ENCODE results near the gene GALR1.

The GALR1 gene, protein sequence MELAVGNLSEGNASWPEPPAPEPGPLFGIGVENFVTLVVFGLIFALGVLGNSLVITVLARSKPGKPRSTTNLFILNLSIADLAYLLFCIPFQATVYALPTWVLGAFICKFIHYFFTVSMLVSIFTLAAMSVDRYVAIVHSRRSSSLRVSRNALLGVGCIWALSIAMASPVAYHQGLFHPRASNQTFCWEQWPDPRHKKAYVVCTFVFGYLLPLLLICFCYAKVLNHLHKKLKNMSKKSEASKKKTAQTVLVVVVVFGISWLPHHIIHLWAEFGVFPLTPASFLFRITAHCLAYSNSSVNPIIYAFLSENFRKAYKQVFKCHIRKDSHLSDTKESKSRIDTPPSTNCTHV

DNA sequence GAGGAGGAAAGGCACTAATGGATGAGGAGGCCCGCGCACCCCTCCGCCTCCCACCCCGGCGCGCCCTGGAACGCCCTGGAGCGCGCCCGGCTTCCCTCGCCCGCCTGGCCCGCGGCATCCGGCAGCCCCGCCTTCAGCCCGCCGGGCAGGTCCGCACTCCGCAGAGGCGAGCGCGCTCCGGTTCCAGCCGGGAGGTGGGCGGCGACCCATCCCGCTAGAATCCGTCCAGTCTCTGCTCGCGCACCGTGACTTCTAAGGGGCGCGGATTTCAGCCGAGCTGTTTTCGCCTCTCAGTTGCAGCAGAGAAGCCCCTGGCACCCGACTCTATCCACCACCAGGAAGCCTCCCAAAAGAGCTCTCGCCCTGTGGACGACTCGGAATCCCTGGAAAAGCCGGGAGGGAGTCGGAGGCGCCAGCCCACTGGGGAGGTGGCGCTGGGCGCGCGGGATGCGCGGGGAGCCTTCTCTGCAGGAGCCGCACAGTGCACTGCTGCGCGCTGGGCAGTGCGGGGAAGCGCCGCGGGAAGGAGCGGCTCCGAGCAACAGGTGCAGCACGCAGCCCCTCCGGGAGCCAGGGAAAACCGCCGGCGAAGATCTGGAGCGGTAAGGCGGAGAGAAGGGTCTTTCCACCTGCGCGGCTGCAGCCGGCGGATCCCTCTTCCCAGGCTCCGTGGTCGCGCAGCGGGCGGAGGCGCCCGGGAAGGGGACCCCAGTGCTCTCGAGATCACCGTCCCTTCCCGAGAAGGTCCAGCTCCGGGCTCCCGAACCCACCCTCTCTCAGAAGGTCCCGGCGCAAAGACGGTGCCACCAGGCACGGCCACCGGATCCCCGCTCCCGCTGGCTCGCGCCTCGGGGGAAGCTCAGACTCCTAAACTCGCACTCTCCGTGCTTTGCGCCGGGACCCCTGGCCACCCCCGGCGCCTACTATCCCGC is at the start of gene GALR1:
Gene GALR1 (plus strand): TSS at position 280 of the 932 bp plus-strand sequence. CDS start 701 bp downstream, outside the sequence.
- Histone ChIP-seq H3K27me3 (ENCODE audit: control insufficient read depth in 5 of 5, insufficient read depth in 4 of 5, low read length in 5 of 5) (peaks cover 21 to 47% (median 33%) of the 10 kb centered on the region in 5 donors), H3K36me3 (ENCODE audit: control insufficient read depth in 5 of 5, insufficient read depth in 5 of 5, low read length in 5 of 5) (no peaks in the 10 kb centered on the region), H3K9ac (ENCODE audit: low read length in 5 of 5) (no peak within 1 kb of the TSS)

DNA sequence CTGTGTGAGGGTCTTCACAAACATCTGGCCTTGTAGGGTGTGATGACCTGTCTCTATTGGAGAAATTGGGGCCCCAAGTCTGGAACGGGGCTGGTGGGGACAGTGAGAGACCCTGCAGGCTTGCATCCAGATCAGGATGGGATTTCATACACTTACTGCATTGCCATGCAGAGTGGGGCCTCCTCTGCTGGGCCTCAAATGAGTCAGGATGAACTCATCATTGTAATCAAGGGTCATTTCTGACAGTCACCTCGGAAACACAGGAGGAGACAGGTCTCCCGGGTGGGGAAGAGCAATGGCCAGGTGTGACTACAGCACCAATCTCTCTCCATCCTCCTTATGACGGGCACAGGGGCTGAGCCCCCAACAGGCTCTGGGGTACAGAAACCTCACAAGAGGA is 48.1 kb upstream of the GALR1 start:
- H3K4me3 ChIP-seq (ENCODE audit: low read depth in 1 of 5, low read length in 5 of 5) = no peak overlapping the region
- no peak overlapping the region for H3K27ac ChIP-seq (ENCODE audit: low read depth, low read length)
- no peaks in the 10 kb centered on the region for H3K9me3 ChIP-seq (ENCODE audit: control insufficient read depth in 5 of 5, low read length in 5 of 5)
- no peaks in the 10 kb centered on the region for H3K36me3 ChIP-seq (ENCODE audit: control insufficient read depth in 5 of 5, insufficient read depth in 5 of 5, low read length in 5 of 5)
- peaks cover 0 to 26% (median 10%) of the 10 kb centered on the region in 5 donors for H3K4me1 ChIP-seq (ENCODE audit: control insufficient read depth in 5 of 5, insufficient read depth in 5 of 5, low read length in 5 of 5)
- no peaks in the 10 kb centered on the region for H3K27me3 ChIP-seq (ENCODE audit: control insufficient read depth in 5 of 5, insufficient read depth in 4 of 5, low read length in 5 of 5)
- H3K9ac ChIP-seq (ENCODE audit: low read length in 5 of 5) = no peak overlapping the region

More for the DNA sequence above, at the start of gene GALR1:
- H3K4me1 ChIP-seq (ENCODE audit: control insufficient read depth in 5 of 5, insufficient read depth in 5 of 5, low read length in 5 of 5) = peaks cover 0 to 30% (median 19%) of the 10 kb centered on the region in 5 donors
- H3K4me3 ChIP-seq (ENCODE audit: low read depth in 1 of 5, low read length in 5 of 5) = peak within 1 kb of the TSS; percentile 30 to 69 (median 64)
- peaks cover 0 to 12% (median 9%) of the 10 kb centered on the region in 5 donors for H3K9me3 ChIP-seq (ENCODE audit: control insufficient read depth in 5 of 5, low read length in 5 of 5)
- H3K27ac ChIP-seq (ENCODE audit: low read depth, low read length) = no peak within 1 kb of the TSS

DNA sequence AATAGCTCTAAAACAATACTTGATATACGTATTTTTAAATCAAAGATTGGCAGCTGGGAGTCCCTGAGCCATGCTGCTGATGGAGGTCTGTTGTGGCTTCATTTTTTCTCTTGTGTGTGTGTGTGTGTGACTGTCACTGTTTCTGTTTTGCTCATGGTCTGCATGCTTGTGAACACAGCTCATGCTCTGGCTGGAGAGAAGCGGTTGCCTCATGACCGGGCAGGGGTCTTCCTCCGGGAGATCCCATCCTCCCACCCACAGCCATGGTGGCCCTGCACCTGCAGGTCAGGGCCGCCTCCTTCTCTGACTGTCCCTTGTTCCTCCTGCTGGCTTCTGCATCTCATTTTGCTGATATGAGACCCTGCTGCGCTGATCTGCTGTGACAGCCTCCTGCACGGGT is 47.3 kb upstream of the GALR1 start:
- H3K36me3 ChIP-seq (ENCODE audit: control insufficient read depth in 5 of 5, insufficient read depth in 5 of 5, low read length in 5 of 5) = no peaks in the 10 kb centered on the region
- no peak overlapping the region for H3K27ac ChIP-seq (ENCODE audit: low read depth, low read length)
- no peak overlapping the region for H3K4me3 ChIP-seq (ENCODE audit: low read depth in 1 of 5, low read length in 5 of 5)
- no peaks in the 10 kb centered on the region for H3K27me3 ChIP-seq (ENCODE audit: control insufficient read depth in 5 of 5, insufficient read depth in 4 of 5, low read length in 5 of 5)
- no peak overlapping the region for H3K9ac ChIP-seq (ENCODE audit: low read length in 5 of 5)
- no peaks in the 10 kb centered on the region for H3K9me3 ChIP-seq (ENCODE audit: control insufficient read depth in 5 of 5, low read length in 5 of 5)
- peaks cover 0 to 35% (median 19%) of the 10 kb centered on the region in 5 donors for H3K4me1 ChIP-seq (ENCODE audit: control insufficient read depth in 5 of 5, insufficient read depth in 5 of 5, low read length in 5 of 5)

DNA sequence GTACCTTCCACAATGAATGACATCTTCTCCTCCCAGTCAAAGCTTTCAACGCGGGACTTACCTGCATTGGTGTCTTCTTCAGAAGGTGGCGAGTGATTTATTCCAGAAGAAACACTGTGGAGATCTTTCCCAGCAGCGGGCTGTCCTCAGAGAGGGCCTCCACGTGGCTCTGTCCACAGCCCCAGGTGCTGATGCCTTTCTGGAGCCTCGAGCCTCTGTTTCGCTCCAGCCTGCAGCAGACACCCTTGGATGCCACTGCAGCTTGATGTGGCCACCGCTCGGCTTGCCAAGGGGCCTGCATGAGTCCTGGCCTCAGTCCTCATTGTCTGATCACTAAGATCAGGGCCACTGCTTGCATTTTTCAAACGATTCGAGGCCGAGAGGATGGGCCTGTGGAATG is 46.6 kb upstream of the GALR1 start:
- H3K4me3 ChIP-seq (ENCODE audit: low read depth in 1 of 5, low read length in 5 of 5) = no peak overlapping the region
- no peaks in the 10 kb centered on the region for H3K36me3 ChIP-seq (ENCODE audit: control insufficient read depth in 5 of 5, insufficient read depth in 5 of 5, low read length in 5 of 5)
- H3K9me3 ChIP-seq (ENCODE audit: control insufficient read depth in 5 of 5, low read length in 5 of 5) = no peaks in the 10 kb centered on the region
- no peak overlapping the region for H3K27ac ChIP-seq (ENCODE audit: low read depth, low read length)
- no peak overlapping the region for H3K9ac ChIP-seq (ENCODE audit: low read length in 5 of 5)
- peaks cover 0 to 42% (median 25%) of the 10 kb centered on the region in 5 donors for H3K4me1 ChIP-seq (ENCODE audit: control insufficient read depth in 5 of 5, insufficient read depth in 5 of 5, low read length in 5 of 5)
- H3K27me3 ChIP-seq (ENCODE audit: control insufficient read depth in 5 of 5, insufficient read depth in 4 of 5, low read length in 5 of 5) = no peaks in the 10 kb centered on the region

DNA sequence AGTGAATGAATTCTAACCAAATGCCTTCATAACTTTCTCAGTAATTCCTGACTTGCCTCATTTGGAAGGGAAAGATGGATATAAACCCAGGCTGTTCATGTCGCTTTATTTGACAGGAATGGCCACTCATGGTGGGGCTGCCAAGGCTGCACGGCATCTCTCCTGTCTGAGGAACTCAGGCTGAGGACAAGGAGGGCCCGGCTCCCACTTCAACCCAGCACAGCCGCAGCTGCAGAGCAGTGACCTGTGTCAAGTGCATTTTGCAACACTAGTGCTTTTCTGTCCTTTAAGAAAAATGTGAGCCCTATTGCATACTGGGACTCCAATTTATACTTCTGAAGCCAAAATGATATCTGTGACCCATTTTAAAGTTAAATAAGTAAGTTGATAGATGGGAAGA is 45.8 kb upstream of the GALR1 start:
- Histone ChIP-seq H3K36me3 (ENCODE audit: control insufficient read depth in 5 of 5, insufficient read depth in 5 of 5, low read length in 5 of 5) (no peaks in the 10 kb centered on the region), H3K27ac (ENCODE audit: low read depth, low read length) (no peak overlapping the region), H3K27me3 (ENCODE audit: control insufficient read depth in 5 of 5, insufficient read depth in 4 of 5, low read length in 5 of 5) (no peaks in the 10 kb centered on the region), H3K9ac (ENCODE audit: low read length in 5 of 5) (no peak overlapping the region), H3K4me3 (ENCODE audit: low read depth in 1 of 5, low read length in 5 of 5) (no peak overlapping the region), H3K9me3 (ENCODE audit: control insufficient read depth in 5 of 5, low read length in 5 of 5) (no peaks in the 10 kb centered on the region), H3K4me1 (ENCODE audit: control insufficient read depth in 5 of 5, insufficient read depth in 5 of 5, low read length in 5 of 5) (peaks cover 0 to 42% (median 25%) of the 10 kb centered on the region in 5 donors)

DNA sequence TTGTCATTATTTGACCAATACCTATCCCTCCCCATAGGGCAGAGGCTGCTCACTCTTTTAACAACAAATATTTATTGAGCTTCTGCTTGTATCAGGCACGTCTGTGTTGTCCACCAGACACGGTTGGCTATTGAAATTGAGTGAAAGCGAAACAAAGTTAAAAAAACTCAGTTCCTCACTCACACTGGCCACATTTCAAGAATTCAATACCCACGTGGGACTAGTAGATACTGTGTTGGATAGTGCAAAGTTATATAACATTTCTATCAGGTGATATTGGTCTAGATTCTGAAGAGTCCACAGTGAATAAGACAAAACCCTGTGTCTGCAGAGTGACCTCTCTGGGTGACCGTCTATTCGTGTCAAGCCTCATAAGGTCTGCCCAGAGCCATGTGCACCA is 43.9 kb upstream of the GALR1 start:
- Histone ChIP-seq H3K9me3 (ENCODE audit: control insufficient read depth in 5 of 5, low read length in 5 of 5) (no peaks in the 10 kb centered on the region), H3K27ac (ENCODE audit: low read depth, low read length) (peak overlapping the region; percentile 11), H3K4me1 (ENCODE audit: control insufficient read depth in 5 of 5, insufficient read depth in 5 of 5, low read length in 5 of 5) (peaks cover 0 to 38% (median 36%) of the 10 kb centered on the region in 5 donors), H3K36me3 (ENCODE audit: control insufficient read depth in 5 of 5, insufficient read depth in 5 of 5, low read length in 5 of 5) (no peaks in the 10 kb centered on the region), H3K4me3 (ENCODE audit: low read depth in 1 of 5, low read length in 5 of 5) (no peak overlapping the region), H3K27me3 (ENCODE audit: control insufficient read depth in 5 of 5, insufficient read depth in 4 of 5, low read length in 5 of 5) (no peaks in the 10 kb centered on the region), H3K9ac (ENCODE audit: low read length in 5 of 5) (no peak overlapping the region)

DNA sequence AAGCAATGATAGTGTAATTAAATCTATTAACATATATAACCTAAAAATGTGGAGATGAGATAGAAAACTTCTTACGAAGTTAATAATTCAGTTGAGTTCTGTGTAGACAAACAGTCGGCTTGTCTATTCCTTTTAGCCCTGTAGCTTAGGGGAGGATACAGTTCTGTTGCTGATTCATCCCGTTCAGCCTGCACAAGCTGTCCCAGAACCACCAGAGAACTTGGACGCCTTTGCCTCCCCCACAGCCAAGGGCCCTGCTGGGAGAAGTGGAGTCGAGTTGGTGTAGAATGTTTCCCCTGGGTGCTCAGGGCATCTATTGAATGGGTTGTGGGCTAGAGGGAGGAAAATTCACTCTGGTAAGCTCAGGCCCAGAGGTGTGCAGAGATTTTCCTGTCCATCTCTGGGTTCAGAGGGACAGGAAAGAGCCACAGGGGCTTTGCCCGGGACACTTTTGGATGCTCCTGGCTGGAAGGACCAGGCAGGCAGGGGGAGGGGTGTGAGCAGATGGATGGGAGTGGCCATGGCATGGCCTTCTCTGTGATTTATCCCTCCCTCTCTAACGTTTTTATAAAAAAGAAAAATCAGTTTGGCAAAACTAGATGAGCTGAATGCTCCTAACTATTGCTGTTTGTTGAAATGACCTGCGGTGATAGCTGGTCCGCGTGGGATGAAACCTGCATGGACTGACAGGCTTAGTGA is 42.8 kb upstream of the GALR1 start:
- Histone ChIP-seq H3K9ac (ENCODE audit: low read length in 5 of 5) (peak overlapping the region in 1 of 5 donors; percentile 10), H3K4me1 (ENCODE audit: control insufficient read depth in 5 of 5, insufficient read depth in 5 of 5, low read length in 5 of 5) (peaks cover 0 to 45% (median 40%) of the 10 kb centered on the region in 5 donors), H3K27me3 (ENCODE audit: control insufficient read depth in 5 of 5, insufficient read depth in 4 of 5, low read length in 5 of 5) (no peaks in the 10 kb centered on the region), H3K4me3 (ENCODE audit: low read depth in 1 of 5, low read length in 5 of 5) (peak overlapping the region in 1 of 5 donors; percentile 17), H3K27ac (ENCODE audit: low read depth, low read length) (peak overlapping the region; percentile 11), H3K36me3 (ENCODE audit: control insufficient read depth in 5 of 5, insufficient read depth in 5 of 5, low read length in 5 of 5) (no peaks in the 10 kb centered on the region), H3K9me3 (ENCODE audit: control insufficient read depth in 5 of 5, low read length in 5 of 5) (no peaks in the 10 kb centered on the region)

DNA sequence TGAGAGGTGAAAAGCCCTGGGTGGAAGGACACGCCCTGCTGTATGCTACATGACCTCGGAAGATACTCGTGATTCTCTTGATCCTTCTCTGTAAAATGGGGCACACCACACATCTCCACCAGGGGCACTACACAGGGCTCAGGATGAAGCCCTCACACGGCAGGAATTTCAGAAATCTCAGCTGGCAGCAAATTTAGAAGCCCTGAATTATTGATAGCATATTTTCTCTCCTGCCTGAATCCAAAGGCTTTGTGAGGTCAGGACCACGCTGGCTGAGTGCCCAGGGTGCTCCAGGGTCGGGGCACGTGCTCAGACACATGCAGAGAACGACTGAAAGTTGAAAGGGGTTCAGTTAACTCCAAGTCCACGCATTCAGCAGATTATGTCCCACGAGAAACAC is 42.1 kb upstream of the GALR1 start:
- Histone ChIP-seq H3K27ac (ENCODE audit: low read depth, low read length) (peak overlapping the region; percentile 11), H3K27me3 (ENCODE audit: control insufficient read depth in 5 of 5, insufficient read depth in 4 of 5, low read length in 5 of 5) (no peaks in the 10 kb centered on the region), H3K9me3 (ENCODE audit: control insufficient read depth in 5 of 5, low read length in 5 of 5) (no peaks in the 10 kb centered on the region), H3K4me1 (ENCODE audit: control insufficient read depth in 5 of 5, insufficient read depth in 5 of 5, low read length in 5 of 5) (peaks cover 0 to 45% (median 41%) of the 10 kb centered on the region in 5 donors), H3K9ac (ENCODE audit: low read length in 5 of 5) (no peak overlapping the region), H3K4me3 (ENCODE audit: low read depth in 1 of 5, low read length in 5 of 5) (peak overlapping the region in 1 of 5 donors; percentile 25), H3K36me3 (ENCODE audit: control insufficient read depth in 5 of 5, insufficient read depth in 5 of 5, low read length in 5 of 5) (no peaks in the 10 kb centered on the region)

DNA sequence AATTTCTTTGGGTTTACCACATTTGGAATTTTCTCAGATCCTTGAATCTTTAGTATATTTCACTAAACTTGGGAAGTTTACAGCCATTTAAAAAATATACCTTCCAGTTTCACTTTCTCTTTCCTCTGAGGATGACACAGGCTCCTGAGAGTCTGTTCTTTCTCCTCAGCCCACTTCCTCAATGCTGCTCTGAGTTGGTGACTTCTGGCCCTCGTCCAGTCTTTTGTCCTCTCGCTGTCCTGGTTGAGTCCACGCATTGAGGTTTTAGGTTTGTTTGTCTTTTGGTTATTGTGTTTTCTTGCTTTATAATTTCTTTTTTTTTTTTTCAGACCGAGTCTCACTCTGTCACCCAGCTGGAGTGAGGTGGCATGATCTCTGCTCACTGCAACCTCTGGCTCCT is 40.7 kb upstream of the GALR1 start:
- no peaks in the 10 kb centered on the region for H3K9me3 ChIP-seq (ENCODE audit: control insufficient read depth in 5 of 5, low read length in 5 of 5)
- H3K27ac ChIP-seq (ENCODE audit: low read depth, low read length) = peak overlapping the region; percentile 66
- H3K4me3 ChIP-seq (ENCODE audit: low read depth in 1 of 5, low read length in 5 of 5) = peak overlapping the region in 4 of 5 donors; percentile 43 to 50 (median 48)
- H3K9ac ChIP-seq (ENCODE audit: low read length in 5 of 5) = peak overlapping the region in 1 of 5 donors; percentile 6
- no peaks in the 10 kb centered on the region for H3K27me3 ChIP-seq (ENCODE audit: control insufficient read depth in 5 of 5, insufficient read depth in 4 of 5, low read length in 5 of 5)
- H3K4me1 ChIP-seq (ENCODE audit: control insufficient read depth in 5 of 5, insufficient read depth in 5 of 5, low read length in 5 of 5) = peaks cover 0 to 45% (median 37%) of the 10 kb centered on the region in 5 donors
- H3K36me3 ChIP-seq (ENCODE audit: control insufficient read depth in 5 of 5, insufficient read depth in 5 of 5, low read length in 5 of 5) = no peaks in the 10 kb centered on the region

Measured in subcutaneous abdominal adipose tissue (tissue), 5 donors.